Activated naive CD8-positive, alpha-beta T cell treated with anti-CD3 and anti-CD28 coated beads for 36 hours (primary cell): Measurements from ENCODE around the gene ST14. TPM values are rescaled to one million over a fixed set of nuclear protein-coding genes. Genes with fewer than 3 reads are reported as not detected.

Experiments
- DNase-seq: peaks from one replicate; pipeline ENCODE4 v3.0.0; 2021
- H3K27ac Mint-ChIP-seq: one replicate; pipeline ENCODE4 v1.8.0; 2022; ENCODE audit warnings: mild to moderate bottlenecking, moderate library complexity, mixed read lengths
- H3K27me3 Mint-ChIP-seq: one replicate; pipeline ENCODE4 v1.8.0; 2022; ENCODE audit warnings: mild to moderate bottlenecking, mixed read lengths
- H3K36me3 Mint-ChIP-seq: one replicate; pipeline ENCODE4 v1.8.0; 2021; ENCODE audit warnings: mild to moderate bottlenecking, mixed read lengths
- H3K4me1 Mint-ChIP-seq: one replicate; pipeline ENCODE4 v1.8.0; 2021; ENCODE audit warnings: mixed read lengths
- H3K4me3 Mint-ChIP-seq: one replicate; pipeline ENCODE4 v1.8.0; 2022; ENCODE audit warnings: mild to moderate bottlenecking, moderate library complexity, mixed read lengths
- H3K9me3 Mint-ChIP-seq: one replicate; pipeline ENCODE4 v1.8.0; 2022; ENCODE audit warnings: mixed read lengths
- total RNA-seq, 2 experiments: library from RNA; stranded (reverse); gene quantifications; one replicate each; pipeline ENCODE4 v1.2.3, GENCODE V29; 2021

ST14 gene
- total RNA-seq, 2 experiments from 2014 or later: 0.14 to 0.48 TPM

- no peaks in the 10 kb centered on the region for H3K9me3 Mint-ChIP-seq
- no peaks in the 10 kb centered on the region for H3K36me3 Mint-ChIP-seq
- H3K27me3 Mint-ChIP-seq: no peaks in the 10 kb centered on the region
- DNase-seq: no peak
- H3K27ac Mint-ChIP-seq: no peak overlapping the region
- no peak overlapping the region for H3K4me3 Mint-ChIP-seq
- no peaks in the 10 kb centered on the region for H3K4me1 Mint-ChIP-seq
Observed at GRCh38 chr11:130201026-130201425, 41.4 kb downstream of the ST14 start.

- H3K36me3 Mint-ChIP-seq: no peaks in the 10 kb centered on the region
- no peaks in the 10 kb centered on the region for H3K27me3 Mint-ChIP-seq
- no peaks in the 10 kb centered on the region for H3K4me1 Mint-ChIP-seq
- H3K27ac Mint-ChIP-seq: no peak overlapping the region
- DNase-seq: no peak
- H3K4me3 Mint-ChIP-seq: no peak overlapping the region
- no peaks in the 10 kb centered on the region for H3K9me3 Mint-ChIP-seq
Observed at GRCh38 chr11:130202009-130202817, 42.6 kb downstream of the ST14 start.

- Mint-ChIP-seq H3K27ac (no peak overlapping the region), H3K9me3 (no peaks in the 10 kb centered on the region), H3K36me3 (no peaks in the 10 kb centered on the region), H3K4me3 (no peak overlapping the region), H3K27me3 (no peaks in the 10 kb centered on the region), H3K4me1 (no peaks in the 10 kb centered on the region)
- no peak for DNase-seq
Observed at GRCh38 chr11:130202818-130203689, 43.5 kb downstream of the ST14 start.

GRCh38 chr11:130203766-130204702 lies 44.5 kb downstream of the ST14 start:
- Mint-ChIP-seq H3K4me1 (no peaks in the 10 kb centered on the region), H3K36me3 (no peaks in the 10 kb centered on the region), H3K4me3 (no peak overlapping the region), H3K9me3 (no peaks in the 10 kb centered on the region), H3K27ac (no peak overlapping the region), H3K27me3 (no peaks in the 10 kb centered on the region)
- DNase-seq: no peak

- Mint-ChIP-seq H3K9me3 (no peaks in the 10 kb centered on the region), H3K4me3 (no peak overlapping the region), H3K4me1 (no peaks in the 10 kb centered on the region), H3K36me3 (no peaks in the 10 kb centered on the region), H3K27me3 (no peaks in the 10 kb centered on the region), H3K27ac (no peak overlapping the region)
- DNase-seq: no peak
Observed at GRCh38 chr11:130204703-130205095, 45.1 kb downstream of the ST14 start.

GRCh38 chr11:130206141-130206540 lies 46.6 kb downstream of the ST14 start:
- DNase-seq: no peak
- Mint-ChIP-seq H3K27me3 (no peaks in the 10 kb centered on the region), H3K27ac (no peak overlapping the region), H3K4me3 (no peak overlapping the region), H3K36me3 (no peaks in the 10 kb centered on the region), H3K9me3 (no peaks in the 10 kb centered on the region), H3K4me1 (no peaks in the 10 kb centered on the region)

- DNase-seq: no peak
- Mint-ChIP-seq H3K9me3 (no peaks in the 10 kb centered on the region), H3K4me3 (no peak overlapping the region), H3K27ac (no peak overlapping the region), H3K27me3 (no peaks in the 10 kb centered on the region), H3K36me3 (no peaks in the 10 kb centered on the region), H3K4me1 (no peaks in the 10 kb centered on the region)
Observed at GRCh38 chr11:130208241-130209127, 48.9 kb downstream of the ST14 start.

- Mint-ChIP-seq H3K36me3 (no peaks in the 10 kb centered on the region), H3K4me3 (no peak overlapping the region), H3K27ac (no peak overlapping the region), H3K27me3 (no peaks in the 10 kb centered on the region), H3K9me3 (no peaks in the 10 kb centered on the region), H3K4me1 (no peaks in the 10 kb centered on the region)
- DNase-seq: no peak
Observed at GRCh38 chr11:130209128-130209932, 49.7 kb downstream of the ST14 start.

- Mint-ChIP-seq H3K4me1 (no peaks in the 10 kb centered on the region), H3K27me3 (no peaks in the 10 kb centered on the region), H3K27ac (no peak overlapping the region), H3K4me3 (no peak overlapping the region), H3K9me3 (no peaks in the 10 kb centered on the region), H3K36me3 (no peaks in the 10 kb centered on the region)
- DNase-seq: no peak
Observed at GRCh38 chr11:130209954-130210854, 50.6 kb downstream of the ST14 start.

GRCh38 chr11:130211144-130211543 lies 51.6 kb downstream of the ST14 start:
- Mint-ChIP-seq H3K4me3 (no peak overlapping the region), H3K9me3 (no peaks in the 10 kb centered on the region), H3K4me1 (no peaks in the 10 kb centered on the region), H3K27me3 (no peaks in the 10 kb centered on the region), H3K36me3 (no peaks in the 10 kb centered on the region), H3K27ac (no peak overlapping the region)
- no peak for DNase-seq

- Mint-ChIP-seq H3K27me3 (no peaks in the 10 kb centered on the region), H3K4me1 (no peaks in the 10 kb centered on the region), H3K4me3 (no peak overlapping the region), H3K36me3 (no peaks in the 10 kb centered on the region), H3K27ac (no peak overlapping the region), H3K9me3 (no peaks in the 10 kb centered on the region)
- no peak for DNase-seq
Observed at GRCh38 chr11:130211781-130212401, 52.3 kb downstream of the ST14 start.

- H3K9me3 Mint-ChIP-seq: no peaks in the 10 kb centered on the region
- no peaks in the 10 kb centered on the region for H3K36me3 Mint-ChIP-seq
- H3K4me3 Mint-ChIP-seq: no peak overlapping the region
- H3K27ac Mint-ChIP-seq: no peak overlapping the region
- H3K4me1 Mint-ChIP-seq: no peaks in the 10 kb centered on the region
- DNase-seq: no peak
- H3K27me3 Mint-ChIP-seq: no peaks in the 10 kb centered on the region
Observed at GRCh38 chr11:130212431-130212961, 52.9 kb downstream of the ST14 start.
